Femur (tissue), 1 donor: ENCODE measurements around the gene RNU6-1.

Experiments
- DNase-seq: peaks from one replicate; pipeline ENCODE4 v3.0.0-alpha.2; 2017

Gene RNU6-1

GRCh38 chr15:67832897-67833709 lies 6.7 kb downstream of the RNU6-1 start:
- DNase-seq, result peak; percentile 33

GRCh38 chr15:67832031-67832551 lies 7.8 kb downstream of the RNU6-1 start:
- DNase-seq, result peak; percentile 21

DNA sequence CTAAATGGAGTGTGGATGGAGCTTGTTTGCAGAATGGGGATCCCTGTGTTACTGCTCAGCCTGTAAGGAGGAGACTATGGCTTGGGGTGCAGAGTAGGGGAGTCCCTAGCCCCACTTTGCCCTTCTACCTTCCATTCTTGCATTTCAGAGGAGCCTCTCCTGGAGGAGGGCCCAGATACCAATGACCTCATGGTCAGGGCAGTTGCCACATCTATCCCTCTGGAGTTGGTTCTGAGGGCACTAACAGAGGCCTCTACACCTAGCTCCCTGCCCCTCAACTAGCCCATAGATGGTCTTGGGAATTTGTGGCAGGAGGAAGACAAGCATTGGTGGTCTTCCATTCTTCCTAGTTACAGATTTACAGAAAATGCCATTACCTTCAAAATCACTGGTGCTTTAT lies 8.5 kb downstream of the RNU6-1 start:
- DNase-seq, result peak; percentile 3

DNA sequence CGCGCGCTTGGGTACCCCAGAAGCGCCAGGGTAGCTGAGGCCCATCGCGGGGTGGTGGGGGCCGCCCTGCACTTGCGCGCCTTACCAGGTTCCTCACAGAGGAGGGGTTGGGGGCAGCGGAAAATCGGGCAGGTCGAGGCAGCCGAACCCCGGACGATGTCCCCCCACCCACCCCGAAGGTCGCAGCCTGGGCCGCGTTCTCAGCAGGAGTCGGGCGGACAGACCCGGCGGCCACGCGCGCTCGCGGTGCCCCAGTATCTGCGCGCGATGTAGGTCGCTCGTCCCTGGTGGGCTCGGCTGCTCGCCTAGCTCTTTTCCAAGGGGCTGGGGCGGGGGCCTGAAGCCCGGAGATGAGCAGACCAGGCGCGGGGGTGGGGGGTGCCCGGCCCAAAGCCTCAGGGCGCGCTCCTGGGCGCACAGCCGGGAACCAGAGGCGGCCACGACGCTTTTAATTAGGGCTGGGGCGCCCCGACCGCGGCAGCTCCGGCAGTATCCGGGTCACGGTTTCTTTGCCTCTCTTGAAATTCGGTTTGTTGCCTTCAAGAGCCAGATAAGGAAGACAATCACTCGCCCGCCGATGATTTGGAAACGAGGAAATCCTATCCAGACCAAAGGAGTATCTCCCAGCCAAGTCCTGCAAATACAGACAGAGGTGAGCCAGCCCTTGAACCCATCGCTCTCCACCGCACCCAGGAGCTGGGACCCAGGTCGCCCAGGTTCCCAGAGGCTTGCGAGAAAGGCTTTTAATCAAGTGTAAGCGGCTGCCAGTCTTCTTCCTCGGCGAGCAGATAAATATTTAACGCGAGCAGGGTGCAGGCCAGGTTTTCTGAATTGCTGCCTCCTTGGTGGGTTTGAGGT lies 10.0 kb downstream of the RNU6-1 start:
- no peak for DNase-seq

DNA sequence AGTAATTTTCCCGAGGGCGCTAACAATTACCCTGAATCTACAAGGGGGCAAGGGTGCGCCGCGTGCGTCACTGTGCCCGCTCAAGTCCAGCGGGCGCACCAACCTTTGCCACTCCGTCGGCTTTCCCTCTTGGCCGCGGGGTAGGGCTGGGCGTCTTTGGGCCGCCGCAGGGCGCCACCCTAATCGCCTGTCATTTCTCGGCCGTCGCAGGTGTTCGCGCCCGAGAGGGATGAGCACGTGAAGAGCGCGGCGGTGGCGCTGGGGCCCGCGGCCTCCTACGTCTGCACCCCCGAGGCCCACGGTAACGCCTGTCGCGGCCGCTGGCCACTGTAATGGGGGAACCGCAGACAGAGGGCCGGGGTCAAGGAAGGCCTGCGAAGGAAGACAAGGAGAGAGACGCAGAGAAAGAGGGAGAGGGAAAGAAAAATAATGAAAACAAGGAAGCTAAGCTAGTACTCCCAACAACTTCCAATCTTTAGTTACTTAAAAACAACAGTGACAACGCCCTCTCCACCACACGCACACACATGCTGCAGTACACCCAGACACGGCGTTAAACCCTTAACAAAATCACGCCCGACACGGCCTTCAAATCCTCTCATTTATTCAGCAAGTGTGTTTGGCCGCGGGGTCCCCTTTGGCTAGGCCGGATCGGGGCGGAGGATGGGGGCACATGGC lies 10.7 kb downstream of the RNU6-1 start:
- no peak for DNase-seq

GRCh38 chr15:67828278-67828968 lies 11.4 kb downstream of the RNU6-1 start:
- DNase-seq, result no peak

- no peak for DNase-seq
Observed at GRCh38 chr15:67827562-67828277, 12.1 kb downstream of the RNU6-1 start.

- DNase-seq, result no peak
Observed at GRCh38 chr15:67826717-67827561, 12.9 kb downstream of the RNU6-1 start.

DNA sequence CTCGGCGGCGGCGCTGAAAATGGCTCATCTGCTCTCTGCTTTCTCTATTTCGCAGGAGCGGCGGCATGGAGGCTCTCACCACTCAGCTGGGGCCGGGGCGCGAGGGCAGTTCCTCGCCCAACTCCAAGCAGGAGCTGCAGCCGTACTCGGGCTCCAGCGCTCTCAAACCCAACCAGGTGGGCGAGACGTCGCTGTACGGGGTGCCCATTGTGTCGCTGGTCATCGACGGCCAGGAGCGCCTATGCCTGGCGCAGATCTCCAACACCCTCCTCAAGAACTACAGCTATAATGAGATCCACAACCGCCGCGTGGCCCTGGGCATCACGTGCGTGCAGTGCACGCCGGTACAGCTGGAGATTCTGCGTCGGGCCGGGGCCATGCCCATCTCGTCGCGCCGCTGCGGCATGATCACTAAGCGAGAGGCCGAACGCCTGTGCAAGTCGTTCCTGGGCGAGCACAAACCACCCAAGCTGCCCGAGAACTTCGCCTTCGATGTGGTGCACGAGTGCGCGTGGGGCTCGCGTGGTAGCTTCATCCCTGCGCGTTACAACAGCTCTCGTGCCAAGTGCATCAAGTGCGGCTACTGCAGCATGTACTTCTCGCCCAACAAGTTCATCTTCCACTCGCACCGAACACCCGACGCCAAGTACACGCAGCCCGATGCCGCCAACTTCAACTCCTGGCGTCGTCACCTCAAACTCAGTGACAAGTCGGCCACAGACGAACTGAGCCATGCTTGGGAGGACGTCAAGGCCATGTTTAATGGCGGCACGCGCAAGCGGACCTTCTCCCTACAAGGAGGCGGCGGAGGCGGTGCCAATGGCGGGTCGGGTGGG lies 13.7 kb downstream of the RNU6-1 start:
- no peak for DNase-seq

DNA sequence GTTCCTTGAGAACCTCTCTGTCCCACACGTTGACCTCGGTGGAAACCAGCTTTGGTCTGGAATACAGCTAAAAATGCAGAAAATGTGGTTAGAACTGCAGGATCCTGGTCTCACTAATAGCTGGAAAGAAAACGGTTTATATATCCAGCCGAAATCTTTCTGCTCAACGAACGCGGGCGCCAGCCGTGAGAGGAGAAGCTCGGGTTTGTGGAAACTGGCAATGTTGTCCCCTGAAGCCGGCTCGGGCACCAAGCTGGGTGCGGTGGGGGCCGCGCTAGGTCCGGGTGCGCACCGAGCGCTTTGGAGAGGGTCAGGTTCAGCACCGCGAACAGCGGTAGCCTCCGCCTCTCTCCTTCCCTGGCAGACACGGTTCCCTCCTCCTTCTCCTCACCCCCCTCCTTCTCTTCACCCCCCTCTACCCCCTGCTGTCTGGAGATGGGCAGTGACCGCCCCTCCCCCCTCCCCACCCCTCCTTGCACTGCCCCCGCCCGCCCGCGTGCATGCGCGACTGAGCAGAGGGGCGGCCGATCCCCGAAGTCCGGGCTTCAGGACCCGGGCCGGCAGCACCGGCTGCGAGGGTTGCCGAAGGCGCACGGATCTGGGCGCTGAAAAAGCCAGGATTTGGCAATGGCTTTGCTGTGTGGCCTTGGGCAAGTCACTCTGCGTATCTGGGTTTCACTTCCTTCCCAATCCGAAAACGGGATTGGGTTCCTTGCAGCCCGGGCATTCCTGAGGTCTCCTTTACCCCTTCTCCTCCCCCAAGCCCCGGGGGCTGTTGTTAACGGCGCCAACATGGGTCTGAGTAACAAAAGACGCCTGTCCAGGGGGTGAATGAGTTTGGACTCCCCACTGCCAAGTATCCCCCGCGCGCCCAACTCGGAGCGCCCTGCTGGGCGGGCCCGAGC lies 14.6 kb downstream of the RNU6-1 start, which contains the start of gene SKOR1:
TSS of gene SKOR1 (plus strand) at position 534 of the 905 bp plus-strand sequence. CDS start at position 628, 94 bp downstream.
- DNase-seq, result no peak

GRCh38 chr15:67824197-67824968 lies 15.5 kb downstream of the RNU6-1 start:
- DNase-seq, result no peak

GRCh38 chr15:67823314-67824196 lies 16.3 kb downstream of the RNU6-1 start:
- no peak for DNase-seq

GRCh38 chr15:67822537-67823313 lies 17.1 kb downstream of the RNU6-1 start:
- DNase-seq, result no peak

GRCh38 chr15:67821784-67822440 lies 17.9 kb downstream of the RNU6-1 start:
- no peak for DNase-seq
